T47D (cell line): ENCODE results near the gene NSD1.
A peak's percentile ranks its signal among the peaks of the same experiment; 100 is the strongest.

Experiments
- DNase-seq, 2 experiments: peaks; one replicate each; pipeline versions ENCODE4 v3.0.0 to v3.0.0-alpha.2; 2011 to 2012; ENCODE audit warnings: low read depth in 1 of 2, low spot score in 1 of 2
- JUND ChIP-seq: IDR thresholded peaks from 2 replicates; pipeline ENCODE4 v1.6.1; 2012; ENCODE audit warnings: low read depth
- in situ Hi-C: cut with HindIII; loops from 2 replicates; pipeline ENCODE4 v1.10.0; 2016; ENCODE audit warnings: low sequenced_read_pairs, low pct_unique_long_range_greater_than_20kb

The NSD1 gene

DNA sequence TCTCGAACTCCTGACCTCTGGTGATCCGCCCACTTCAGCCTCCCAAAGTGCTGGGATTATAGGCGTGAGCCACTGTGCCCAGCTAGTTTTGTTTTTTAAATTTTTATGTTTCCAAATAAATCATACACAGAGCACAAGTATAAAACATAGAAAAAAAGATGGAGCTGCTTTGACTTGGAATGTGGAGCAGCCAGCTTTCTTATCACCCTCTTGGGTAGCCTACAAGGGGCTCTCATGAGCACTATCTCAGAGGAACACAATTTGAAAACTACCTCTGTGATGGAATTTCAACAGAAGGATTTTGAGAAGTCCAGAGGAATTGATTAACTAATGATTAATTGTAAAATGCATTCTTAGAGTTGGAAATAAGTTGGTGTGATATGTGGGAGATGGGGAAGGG lies 45.9 kb downstream of the NSD1 start:
- in situ Hi-C loops, result no loop called here
- no peak for DNase-seq
- TF ChIP-seq JUND, result no peak

- no peak for TF ChIP-seq JUND
- in situ Hi-C loops, result no loop called here
- DNase-seq, result no peak
Measured at GRCh38 chr5:177183142-177183541, 49.6 kb downstream of the NSD1 start.

GRCh38 chr5:177183766-177184360 lies 50.3 kb downstream of the NSD1 start:
- no peak for TF ChIP-seq JUND
- in situ Hi-C loops, result no loop called here
- no peak for DNase-seq

- DNase-seq, result no peak
- in situ Hi-C loops, result no loop called here
- no peak for TF ChIP-seq JUND
Measured at GRCh38 chr5:177185993-177186392, 52.4 kb downstream of the NSD1 start.

- in situ Hi-C loops, result no loop called here
- TF ChIP-seq JUND, result no peak
- no peak for DNase-seq
Measured at GRCh38 chr5:177186645-177187044, 53.1 kb downstream of the NSD1 start.

DNA sequence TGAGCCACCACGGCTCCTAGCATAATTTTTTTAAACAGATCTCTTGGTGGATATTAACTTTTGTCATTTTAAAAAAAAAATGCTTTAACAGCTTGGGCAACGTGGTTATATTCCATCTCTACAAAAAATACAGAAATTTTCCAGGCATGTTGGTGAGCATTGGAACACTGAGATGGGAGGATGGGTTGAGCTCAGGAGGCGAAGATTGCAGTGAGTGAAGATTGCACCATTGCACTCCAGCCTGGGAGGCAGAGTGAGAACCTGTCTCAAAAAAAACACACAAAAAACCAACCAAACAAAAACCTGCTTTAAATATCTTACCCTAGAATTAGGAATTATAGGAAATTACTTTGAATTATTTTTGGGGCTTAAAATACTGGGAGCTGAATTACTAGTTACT lies 55.2 kb downstream of the NSD1 start:
- in situ Hi-C loops, result no loop called here
- no peak for DNase-seq
- no peak for TF ChIP-seq JUND

- in situ Hi-C loops, result no loop called here
- DNase-seq, result no peak
- no peak for TF ChIP-seq JUND
Measured at GRCh38 chr5:177189416-177189815, 55.8 kb downstream of the NSD1 start.

DNA sequence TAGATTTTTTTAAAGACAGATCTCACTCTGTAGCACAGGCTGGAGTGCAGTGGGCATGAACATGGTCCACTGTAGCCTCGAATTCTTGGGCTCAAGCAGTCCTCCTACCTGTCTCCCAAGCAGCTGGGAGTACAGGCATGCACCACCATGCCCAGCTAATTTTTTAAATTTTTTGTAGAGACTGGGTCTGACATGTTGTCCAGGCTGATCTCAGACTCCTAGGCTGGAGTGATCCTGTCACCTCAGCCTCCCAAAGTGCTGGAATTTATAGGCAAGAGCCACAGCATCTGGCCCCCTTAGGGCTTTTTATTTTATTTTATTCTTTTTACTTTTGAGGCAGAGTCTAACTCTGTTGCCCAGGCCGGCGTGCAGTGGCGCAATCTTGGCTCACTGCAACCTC lies 56.4 kb downstream of the NSD1 start:
- TF ChIP-seq JUND, result no peak
- no peak for DNase-seq
- in situ Hi-C loops, result no loop called here

- no peak for TF ChIP-seq JUND
- peak in 1 of 2 experiments; percentile 57 for DNase-seq
- in situ Hi-C loops, result no loop called here
Measured at GRCh38 chr5:177194268-177194667, 60.7 kb downstream of the NSD1 start.

DNA sequence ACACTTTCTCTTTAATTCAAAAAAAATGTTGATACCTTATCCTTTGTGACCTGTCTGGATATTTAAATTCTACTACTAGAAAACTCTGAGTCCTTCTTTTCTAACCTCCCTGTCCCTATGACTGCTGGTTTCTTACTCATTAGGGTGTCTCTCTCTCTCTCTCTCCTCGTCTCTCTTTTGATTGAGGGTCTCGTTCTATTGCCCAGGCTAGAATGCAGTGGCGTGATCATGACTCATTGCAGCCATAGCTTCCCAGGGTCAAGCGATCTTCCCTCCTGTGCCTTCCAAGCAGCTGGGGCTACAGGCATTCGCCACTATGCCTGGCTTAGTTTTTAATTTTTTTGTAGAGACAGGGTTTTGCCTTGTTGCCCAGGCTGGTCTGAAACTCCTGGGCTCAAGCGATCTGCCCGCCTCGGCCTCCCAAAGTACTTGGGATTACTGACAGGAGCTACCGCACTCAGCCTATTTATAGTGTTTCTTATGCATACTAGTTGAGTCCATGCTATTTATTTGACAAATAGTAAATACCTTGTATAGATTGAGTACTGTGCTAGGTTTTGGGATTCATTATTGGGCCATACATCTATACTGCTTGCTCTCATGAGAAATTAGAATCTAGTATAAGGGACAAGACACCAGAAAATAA lies 61.9 kb downstream of the NSD1 start:
- DNase-seq, result no peak
- in situ Hi-C loops, result no loop called here
- no peak for TF ChIP-seq JUND

GRCh38 chr5:177198738-177199137 lies 65.2 kb downstream of the NSD1 start:
- in situ Hi-C loops, result no loop called here
- no peak for DNase-seq
- no peak for TF ChIP-seq JUND

- DNase-seq, result no peak
- in situ Hi-C loops, result no loop called here
- TF ChIP-seq JUND, result no peak
Measured at GRCh38 chr5:177204281-177204680, 70.7 kb downstream of the NSD1 start.

DNA sequence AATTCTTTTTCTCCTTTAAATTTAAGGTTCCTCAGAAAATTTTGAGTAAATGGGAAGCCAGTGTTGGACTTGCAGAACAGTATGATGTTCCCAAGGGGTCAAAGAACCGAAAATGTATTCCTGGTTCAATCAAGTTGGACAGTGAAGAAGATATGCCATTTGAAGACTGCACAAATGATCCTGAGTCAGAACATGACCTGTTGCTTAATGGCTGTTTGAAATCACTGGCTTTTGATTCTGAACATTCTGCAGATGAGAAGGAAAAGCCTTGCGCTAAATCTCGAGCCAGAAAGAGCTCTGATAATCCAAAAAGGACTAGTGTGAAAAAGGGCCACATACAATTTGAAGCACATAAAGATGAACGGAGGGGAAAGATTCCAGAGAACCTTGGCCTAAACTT lies 76.0 kb downstream of the NSD1 start:
- in situ Hi-C loops, result no loop called here
- no peak for TF ChIP-seq JUND
- DNase-seq, result no peak

GRCh38 chr5:177212242-177212641 lies 78.7 kb downstream of the NSD1 start:
- in situ Hi-C loops, result no loop called here
- no peak for DNase-seq
- no peak for TF ChIP-seq JUND
